Activated B cell treated with CpG ODN at 0.5 μM for 24 hours (primary cell): ENCODE measurements around the gene ITGBL1. TPM values are rescaled to one million over a fixed set of nuclear protein-coding genes. Genes with fewer than 3 reads are reported as not detected.

Experiments
- ATAC-seq: fragments of 200-7000 bp; cut with Tn5 transposase; one replicate; pipeline ENCODE4 v1.10.0; 2021; ENCODE audit warnings: low read depth, mild to moderate bottlenecking, moderate library complexity
- CTCF ChIA-PET: fragments of 350-600 bp; sonication (Branson Sonifier 250); formaldehyde crosslinking; loops from one replicate; lab custom pipeline; 2021; ENCODE audit warnings: antibody characterized with exemption; lab: Charles Lee
- POLR2A ChIA-PET: fragments of 350-600 bp; sonication (Branson Sonifier 250); formaldehyde crosslinking; loops from one replicate; lab custom pipeline; 2021; ENCODE audit warnings: antibody characterized with exemption; lab: Charles Lee
- DNase-seq: peaks from one replicate; pipeline ENCODE4 v3.0.0; 2022
- H3K27ac Mint-ChIP-seq: one replicate; pipeline ENCODE4 v1.8.0; 2020; ENCODE audit warnings: mixed read lengths
- H3K27me3 Mint-ChIP-seq: one replicate; pipeline ENCODE4 v1.8.0; 2021; ENCODE audit warnings: mixed read lengths
- H3K36me3 Mint-ChIP-seq: one replicate; pipeline ENCODE4 v1.8.0; 2021; ENCODE audit warnings: low read depth, mixed read lengths
- H3K4me1 Mint-ChIP-seq: one replicate; pipeline ENCODE4 v1.8.0; 2021; ENCODE audit warnings: mixed read lengths
- H3K4me3 Mint-ChIP-seq: one replicate; pipeline ENCODE4 v1.8.0; 2020; ENCODE audit warnings: mild to moderate bottlenecking, mixed read lengths
- H3K9me3 Mint-ChIP-seq: one replicate; pipeline ENCODE4 v1.8.0; 2020; ENCODE audit warnings: mixed read lengths
- intact Hi-C: fragments of 100-400 bp; cut with micrococcal nuclease; formaldehyde crosslinking; loops from one replicate; pipeline ENCODE4 v1.15.1; 2024
- total RNA-seq: library from RNA; stranded (reverse); gene quantifications from 2 replicates; pipeline ENCODE4 v1.2.3, GENCODE V29; 2022
- TF ChIP-seq, protein P1 (sequence below): fragments of 200-600 bp; IDR thresholded peaks from one replicate; pipeline ENCODE4 v1.8.0; 2022; ENCODE audit warnings: antibody characterized with exemption, mild to moderate bottlenecking

Gene ITGBL1
- total RNA-seq, 1 donor from 2014 or later = not detected

- Mint-ChIP-seq H3K36me3 (no peaks in the 10 kb centered on the region), H3K9me3 (no peaks in the 10 kb centered on the region), H3K27me3 (no peaks in the 10 kb centered on the region), H3K27ac (no peak overlapping the region), H3K4me3 (no peak overlapping the region), H3K4me1 (no peaks in the 10 kb centered on the region)
- intact Hi-C loops = loop anchor here (10.0 kb wide), 1 partner anchor 429 kb away; no protein-coding TSS in a partner anchor
- ChIA-PET POLR2A (no interaction called here), CTCF (no interaction called here)
- no peak for DNase-seq
- TF ChIP-seq, protein P1, sequence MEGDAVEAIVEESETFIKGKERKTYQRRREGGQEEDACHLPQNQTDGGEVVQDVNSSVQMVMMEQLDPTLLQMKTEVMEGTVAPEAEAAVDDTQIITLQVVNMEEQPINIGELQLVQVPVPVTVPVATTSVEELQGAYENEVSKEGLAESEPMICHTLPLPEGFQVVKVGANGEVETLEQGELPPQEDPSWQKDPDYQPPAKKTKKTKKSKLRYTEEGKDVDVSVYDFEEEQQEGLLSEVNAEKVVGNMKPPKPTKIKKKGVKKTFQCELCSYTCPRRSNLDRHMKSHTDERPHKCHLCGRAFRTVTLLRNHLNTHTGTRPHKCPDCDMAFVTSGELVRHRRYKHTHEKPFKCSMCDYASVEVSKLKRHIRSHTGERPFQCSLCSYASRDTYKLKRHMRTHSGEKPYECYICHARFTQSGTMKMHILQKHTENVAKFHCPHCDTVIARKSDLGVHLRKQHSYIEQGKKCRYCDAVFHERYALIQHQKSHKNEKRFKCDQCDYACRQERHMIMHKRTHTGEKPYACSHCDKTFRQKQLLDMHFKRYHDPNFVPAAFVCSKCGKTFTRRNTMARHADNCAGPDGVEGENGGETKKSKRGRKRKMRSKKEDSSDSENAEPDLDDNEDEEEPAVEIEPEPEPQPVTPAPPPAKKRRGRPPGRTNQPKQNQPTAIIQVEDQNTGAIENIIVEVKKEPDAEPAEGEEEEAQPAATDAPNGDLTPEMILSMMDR = no peak
- ATAC-seq = no peak
Observed at GRCh38 chr13:101515504-101515903, 63.0 kb downstream of the ITGBL1 start.

- H3K4me1 Mint-ChIP-seq = no peaks in the 10 kb centered on the region
- H3K36me3 Mint-ChIP-seq = no peaks in the 10 kb centered on the region
- ATAC-seq = no peak
- CTCF ChIA-PET = interaction anchor here (1.1 to 1.7 kb wide), 2 partner anchors 241 to 1040 kb away, joined by 4 to 8 read pairs; no protein-coding TSS in a partner anchor
- H3K27ac Mint-ChIP-seq = no peak overlapping the region
- no peaks in the 10 kb centered on the region for H3K27me3 Mint-ChIP-seq
- TF ChIP-seq, protein P1 = no peak
- intact Hi-C loops = loop anchor here (10.0 kb wide), 1 partner anchor 429 kb away; no protein-coding TSS in a partner anchor
- H3K9me3 Mint-ChIP-seq = no peaks in the 10 kb centered on the region
- POLR2A ChIA-PET = no interaction called here
- DNase-seq = no peak
- no peak overlapping the region for H3K4me3 Mint-ChIP-seq
Observed at GRCh38 chr13:101516262-101516661, 63.8 kb downstream of the ITGBL1 start.

- Mint-ChIP-seq H3K36me3 (no peaks in the 10 kb centered on the region), H3K9me3 (no peaks in the 10 kb centered on the region), H3K4me3 (no peak overlapping the region), H3K27ac (no peak overlapping the region), H3K27me3 (no peaks in the 10 kb centered on the region), H3K4me1 (no peaks in the 10 kb centered on the region)
- ATAC-seq = no peak
- TF ChIP-seq, protein P1 = no peak
- no peak for DNase-seq
- ChIA-PET POLR2A (no interaction called here), CTCF (no interaction called here)
- intact Hi-C loops = no loop called here
Observed at GRCh38 chr13:101520672-101521071, 68.2 kb downstream of the ITGBL1 start.

- no peak overlapping the region for H3K4me3 Mint-ChIP-seq
- no peaks in the 10 kb centered on the region for H3K9me3 Mint-ChIP-seq
- ChIA-PET POLR2A (no interaction called here), CTCF (no interaction called here)
- H3K27me3 Mint-ChIP-seq = no peaks in the 10 kb centered on the region
- H3K4me1 Mint-ChIP-seq = no peaks in the 10 kb centered on the region
- H3K27ac Mint-ChIP-seq = no peak overlapping the region
- intact Hi-C loops = no loop called here
- no peaks in the 10 kb centered on the region for H3K36me3 Mint-ChIP-seq
- DNase-seq = no peak
- TF ChIP-seq, protein P1 = no peak
- no peak for ATAC-seq
Observed at GRCh38 chr13:101521371-101521770, 68.9 kb downstream of the ITGBL1 start.

DNA sequence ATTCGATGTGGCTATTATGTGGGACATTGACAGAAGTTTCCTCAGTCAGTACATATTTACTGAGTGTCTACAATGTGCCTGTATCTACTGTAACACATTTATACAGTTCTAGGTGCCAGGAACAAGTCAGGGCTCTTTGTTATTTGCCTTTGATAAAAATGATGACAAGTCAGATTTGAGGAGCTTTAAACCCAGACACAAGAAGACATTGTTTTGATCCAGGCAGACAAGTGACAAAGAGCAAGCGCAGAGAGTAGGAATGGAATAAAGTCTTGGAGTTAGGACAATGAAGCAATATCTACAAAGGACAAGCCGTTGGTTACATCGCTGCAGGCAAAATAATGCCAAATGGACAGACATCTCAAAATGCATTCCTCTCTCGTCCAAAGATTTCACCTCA, 70.1 kb downstream of the ITGBL1 start:
- TF ChIP-seq, protein P1 = no peak
- ATAC-seq = no peak
- Mint-ChIP-seq H3K27me3 (no peaks in the 10 kb centered on the region), H3K36me3 (no peaks in the 10 kb centered on the region), H3K27ac (no peak overlapping the region), H3K4me1 (no peaks in the 10 kb centered on the region), H3K4me3 (no peak overlapping the region), H3K9me3 (no peaks in the 10 kb centered on the region)
- POLR2A ChIA-PET = no interaction called here
- CTCF ChIA-PET = no interaction called here
- intact Hi-C loops = no loop called here
- DNase-seq = no peak
